Fibroblast of lung (primary cell): ENCODE results near the gene TIGD1.

Experiments
- CTCF ChIP-seq, 2 donors: IDR thresholded peaks in 1 of 2; conservative IDR thresholded peaks in 1 of 2; 1 replicate in 1 of 2; 2 replicates in 1 of 2; pipeline ENCODE4 v1.5.1; 2011 to 2012; ENCODE audit warnings: low read length in 2 of 2, control low read depth in 1 of 2, inconsistent platforms in 1 of 2, low read depth in 1 of 2, mild to moderate bottlenecking in 1 of 2
- EZH2 ChIP-seq: IDR thresholded peaks from 2 replicates; pipeline ENCODE4 v1.5.1; 2012; ENCODE audit warnings: low read length, control low read depth, mild to moderate bottlenecking; ENCODE audit errors: missing control alignments

GRCh38 chr2:232501794-232502390 lies 48.5 kb downstream of the TIGD1 start:
- TF ChIP-seq CTCF (conservative IDR thresholded peaks at IDR 0.05 in 1 of 2, IDR thresholded peaks at IDR 0.05 in 1 of 2; ENCODE audit: low read depth in 1 of 2, low read length in 2 of 2) (no peak), EZH2 (no peak)
